ENCODE results near the gene CDC42EP4.

Gene CDC42EP4

DNA sequence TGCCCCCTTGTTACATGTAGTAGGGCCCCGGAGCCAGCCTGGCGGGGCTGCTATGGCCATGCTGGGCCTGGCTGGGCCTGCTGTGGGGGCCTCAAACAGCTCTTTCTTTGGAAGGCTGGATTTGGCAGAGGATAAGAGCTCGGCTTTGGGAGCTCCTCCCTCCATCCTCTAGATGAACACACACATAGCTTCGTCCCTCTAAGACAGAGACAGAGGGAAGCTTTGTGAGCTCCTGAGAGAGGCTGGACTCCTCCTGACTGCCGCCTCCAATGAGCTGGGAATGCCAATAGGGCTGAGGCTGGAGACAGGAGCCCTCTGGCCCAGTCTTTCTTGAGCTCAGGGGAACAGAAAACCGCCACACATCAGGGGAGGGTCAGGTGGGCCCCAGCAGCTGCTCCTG is 37.3 kb upstream of the CDC42EP4 start:
- no peak for DNase-seq (ENCODE audit: low spot score)
- TF ChIP-seq, protein P1, sequence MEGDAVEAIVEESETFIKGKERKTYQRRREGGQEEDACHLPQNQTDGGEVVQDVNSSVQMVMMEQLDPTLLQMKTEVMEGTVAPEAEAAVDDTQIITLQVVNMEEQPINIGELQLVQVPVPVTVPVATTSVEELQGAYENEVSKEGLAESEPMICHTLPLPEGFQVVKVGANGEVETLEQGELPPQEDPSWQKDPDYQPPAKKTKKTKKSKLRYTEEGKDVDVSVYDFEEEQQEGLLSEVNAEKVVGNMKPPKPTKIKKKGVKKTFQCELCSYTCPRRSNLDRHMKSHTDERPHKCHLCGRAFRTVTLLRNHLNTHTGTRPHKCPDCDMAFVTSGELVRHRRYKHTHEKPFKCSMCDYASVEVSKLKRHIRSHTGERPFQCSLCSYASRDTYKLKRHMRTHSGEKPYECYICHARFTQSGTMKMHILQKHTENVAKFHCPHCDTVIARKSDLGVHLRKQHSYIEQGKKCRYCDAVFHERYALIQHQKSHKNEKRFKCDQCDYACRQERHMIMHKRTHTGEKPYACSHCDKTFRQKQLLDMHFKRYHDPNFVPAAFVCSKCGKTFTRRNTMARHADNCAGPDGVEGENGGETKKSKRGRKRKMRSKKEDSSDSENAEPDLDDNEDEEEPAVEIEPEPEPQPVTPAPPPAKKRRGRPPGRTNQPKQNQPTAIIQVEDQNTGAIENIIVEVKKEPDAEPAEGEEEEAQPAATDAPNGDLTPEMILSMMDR (IDR thresholded peaks at IDR 0.05), result no peak
- Histone ChIP-seq H3K4me3 (no peak overlapping the region), H3K27ac (peak overlapping the region in 1 of 2 donors; percentile 63)

DNA sequence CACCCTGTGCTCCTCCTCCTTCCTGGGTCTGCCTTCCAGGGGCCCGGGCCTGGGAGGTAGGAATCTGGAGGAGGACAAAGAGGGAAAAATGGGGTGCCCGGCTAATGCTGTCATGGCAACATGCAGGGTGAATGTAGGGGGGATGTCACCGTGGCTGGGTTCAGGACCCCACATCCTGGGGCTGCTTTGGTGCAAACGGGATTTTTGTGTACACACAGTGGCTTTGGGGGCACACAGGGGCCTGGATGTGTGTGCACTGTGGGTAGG is 37.0 kb upstream of the CDC42EP4 start:
- TF ChIP-seq, protein P1 (IDR thresholded peaks at IDR 0.05), result no peak
- peak overlapping the region in 1 of 2 donors; percentile 63 for H3K27ac ChIP-seq
- DNase-seq (ENCODE audit: low spot score), result no peak

DNA sequence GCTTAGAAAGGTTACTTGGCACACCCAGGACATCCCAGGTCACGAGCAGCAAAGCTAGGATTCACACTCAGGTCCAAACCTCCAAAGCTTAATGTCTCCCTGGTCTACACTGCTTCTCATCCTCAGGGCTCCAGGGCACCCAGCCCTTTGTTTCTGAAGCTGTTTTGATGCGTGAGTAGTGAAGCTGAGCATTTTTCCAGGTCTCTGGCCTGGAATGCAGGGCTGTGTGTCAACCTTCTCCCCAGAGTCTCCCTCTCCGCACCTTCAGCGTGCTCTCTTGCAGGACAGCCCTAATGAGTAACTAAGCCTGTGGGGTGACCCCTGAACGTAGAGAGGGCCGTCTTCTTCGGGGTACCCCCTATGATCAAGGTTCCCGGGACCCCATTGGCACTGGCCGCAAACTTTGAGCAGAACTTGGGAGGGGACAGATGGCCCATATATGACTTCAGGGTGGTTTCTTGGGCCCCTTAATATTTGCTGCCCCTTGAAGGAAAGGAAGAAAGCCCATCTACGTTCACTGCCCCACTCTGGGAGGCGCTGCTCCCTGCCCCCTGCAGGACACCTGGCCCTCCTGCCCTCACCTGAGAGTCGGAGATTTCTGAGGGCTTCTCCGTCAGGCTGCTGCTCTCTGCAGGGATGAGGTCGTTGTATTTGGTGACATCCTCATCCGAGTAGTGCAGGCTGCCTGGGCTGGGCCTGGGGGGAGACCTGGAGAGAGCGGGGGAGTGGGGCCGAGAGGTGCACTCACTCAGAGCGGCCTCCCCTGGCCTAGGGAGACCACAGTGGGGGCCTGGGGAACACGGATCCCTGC is 36.4 kb upstream of the CDC42EP4 start:
- Histone ChIP-seq H3K4me3 (no peak overlapping the region), H3K27ac (peak overlapping the region in 1 of 2 donors; percentile 63)
- DNase-seq (ENCODE audit: low spot score), result no peak
- TF ChIP-seq, protein P1 (IDR thresholded peaks at IDR 0.05), result no peak

More for the DNA sequence above, 37.0 kb upstream of the CDC42EP4 start:
- no peak overlapping the region for H3K4me3 ChIP-seq

DNA sequence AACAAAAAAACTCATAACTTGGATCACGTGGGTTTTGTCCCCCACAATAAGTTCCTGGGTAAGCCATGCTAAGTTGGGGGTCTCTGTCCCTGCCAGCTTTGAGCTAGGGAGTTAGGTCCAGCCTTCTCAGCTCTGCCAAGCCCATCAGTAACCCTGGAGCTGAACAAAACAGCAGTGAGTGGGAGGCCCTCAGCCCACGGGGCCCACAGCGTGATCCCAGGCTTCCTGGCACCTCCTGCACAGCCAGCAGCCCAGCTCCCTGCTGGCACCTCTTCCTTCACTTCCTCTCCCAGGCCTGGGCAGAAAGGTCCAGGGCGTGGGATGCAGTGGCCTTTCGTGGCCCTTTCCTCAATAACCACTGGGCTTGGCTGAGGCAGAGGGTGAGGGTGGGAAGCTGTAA is 35.5 kb upstream of the CDC42EP4 start:
- DNase-seq (ENCODE audit: low spot score), result no peak
- TF ChIP-seq, protein P1 (IDR thresholded peaks at IDR 0.05), result no peak

DNA sequence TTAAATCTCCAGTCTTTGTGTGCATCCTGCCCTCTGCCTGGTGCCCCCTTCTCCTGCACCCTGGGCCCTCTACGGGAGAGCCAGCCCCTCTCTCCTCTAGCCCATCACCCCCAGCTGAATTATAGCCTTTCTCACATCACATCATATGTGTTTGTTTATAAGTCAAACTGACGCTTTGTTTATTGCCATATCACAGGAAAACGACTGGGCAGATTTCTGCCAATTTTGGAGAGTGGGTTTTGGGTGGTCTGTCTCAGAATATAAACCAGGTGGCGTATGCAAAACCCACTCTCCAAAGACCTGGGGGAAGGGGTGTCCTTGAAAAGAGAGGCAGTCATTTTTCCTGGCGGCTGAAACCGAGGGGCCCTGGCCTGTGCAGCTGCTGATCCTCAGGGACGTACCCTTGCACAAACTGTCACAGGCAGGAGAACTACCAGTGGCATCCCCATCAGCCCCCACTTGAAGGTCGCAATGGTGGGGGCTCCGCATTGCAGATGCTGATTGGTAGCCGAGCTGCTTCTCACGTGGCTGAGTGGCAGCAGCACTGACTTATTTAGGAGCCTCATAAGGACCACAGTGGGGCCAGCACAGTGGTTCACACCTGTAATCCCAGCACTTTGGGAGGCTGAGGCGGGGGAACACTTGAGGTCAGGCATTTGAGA is 34.8 kb upstream of the CDC42EP4 start:
- TF ChIP-seq, protein P1 (IDR thresholded peaks at IDR 0.05), result no peak
- Histone ChIP-seq H3K27ac (peak overlapping the region in 1 of 2 donors; percentile 63), H3K4me3 (no peak overlapping the region)
- DNase-seq (ENCODE audit: low spot score), result no peak

More for the DNA sequence above, 35.5 kb upstream of the CDC42EP4 start:
- H3K4me3 ChIP-seq, result no peak overlapping the region
- peak overlapping the region in 1 of 2 donors; percentile 63 for H3K27ac ChIP-seq

DNA sequence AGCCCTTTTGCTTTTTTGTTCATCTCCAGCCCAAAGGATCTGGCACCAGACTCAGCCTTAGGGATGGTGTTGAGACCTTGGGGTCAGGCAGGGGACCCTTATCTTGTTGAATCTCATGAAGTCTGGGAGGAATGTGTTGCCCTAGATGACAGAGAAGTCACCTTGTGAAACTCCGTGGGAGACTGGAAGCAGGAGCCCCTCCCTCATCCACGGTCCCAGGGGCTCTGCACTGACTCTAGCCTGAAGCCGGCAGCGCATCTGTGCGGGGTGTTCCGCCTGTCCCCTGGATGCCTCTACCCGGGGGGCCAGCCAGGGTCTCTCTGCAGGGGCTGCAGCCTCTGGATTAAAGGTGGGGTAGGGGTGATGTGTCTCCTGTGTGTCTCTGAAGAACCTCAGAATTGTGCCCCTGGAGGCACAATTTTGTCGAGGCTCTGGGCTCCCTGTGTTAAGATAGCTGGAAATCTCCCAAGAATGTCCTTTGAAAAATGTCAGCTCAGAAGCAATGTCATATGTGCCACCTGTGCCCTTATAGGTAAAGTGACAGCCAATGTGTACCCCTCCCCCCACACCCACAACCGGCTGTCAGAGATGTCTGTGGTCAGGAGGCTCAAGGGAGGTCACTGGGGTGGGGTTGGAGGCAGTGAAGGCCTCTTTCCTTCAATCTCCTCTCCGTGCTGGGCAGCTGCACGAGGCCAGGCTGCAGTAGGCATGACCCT is 32.1 kb upstream of the CDC42EP4 start:
- H3K27ac ChIP-seq, result peak overlapping the region; percentile 64 to 81
- DNase-seq (ENCODE audit: low spot score), result no peak
- H3K4me3 ChIP-seq, result peak overlapping the region; percentile 44
- TF ChIP-seq, protein P1 (IDR thresholded peaks at IDR 0.05), result no peak
